CD4-positive, alpha-beta T cell (primary cell): ENCODE data around the gene TM4SF20. TPM values are rescaled to one million over a fixed set of nuclear protein-coding genes. Genes with fewer than 3 reads are reported as not detected.

Source experiments
- ATAC-seq: fragments of 200-7000 bp; cut with Tn5 transposase; one replicate; pipeline ENCODE4 v1.10.0; 2022; ENCODE audit warnings: mild to moderate bottlenecking; ENCODE audit not compliant: poor library complexity
- CTCF ChIA-PET: fragments of 350-600 bp; sonication (Branson Sonifier 250); formaldehyde crosslinking; loops from one replicate; lab custom pipeline; 2021; ENCODE audit warnings: antibody characterized with exemption, inconsistent platforms; lab: Charles Lee
- POLR2A ChIA-PET: fragments of 350-600 bp; sonication (Branson Sonifier 250); formaldehyde crosslinking; loops from one replicate; lab custom pipeline; 2021; ENCODE audit warnings: antibody characterized with exemption, inconsistent platforms; lab: Charles Lee
- DNase-seq, 14 experiments: peaks; one replicate each; pipeline ENCODE4 v3.0.0-alpha.2; 2013 to 2020; ENCODE audit warnings: mixed read lengths in 2 of 14
- H3K27ac ChIP-seq, 2 donors: one replicate each; pipeline versions ENCODE4 v1.5.1 to v1.7.0; 2013; ENCODE audit warnings: low read length in 2 of 2, low read depth in 1 of 2, mild to moderate bottlenecking in 1 of 2
- H3K27me3 ChIP-seq, 2 experiments: 1 replicate in 1 of 2; 2 replicates in 1 of 2; pipeline versions ENCODE4 v1.6.1 to v1.7.0; 2013; ENCODE audit warnings: low read length in 2 of 2, control low read depth in 1 of 2, mild to moderate bottlenecking in 1 of 2, moderate library complexity in 1 of 2; ENCODE audit not compliant: insufficient read depth in 2 of 2, control insufficient read depth in 1 of 2
- H3K36me3 ChIP-seq: one replicate; pipeline ENCODE4 v1.6.1; 2013; ENCODE audit warnings: low read length, control low read depth; ENCODE audit not compliant: insufficient read depth
- H3K4me1 ChIP-seq: one replicate; pipeline ENCODE4 v1.6.1; 2013; ENCODE audit warnings: low read length, control low read depth; ENCODE audit not compliant: insufficient read depth
- H3K4me3 ChIP-seq: one replicate; pipeline ENCODE4 v1.5.1; 2013; ENCODE audit warnings: mild to moderate bottlenecking, low read length, moderate library complexity
- H3K9me3 ChIP-seq, 2 experiments: 1 replicate in 1 of 2; 2 replicates in 1 of 2; pipeline versions ENCODE4 v1.6.1 to v1.7.0; 2013; ENCODE audit warnings: low read length in 2 of 2, mild to moderate bottlenecking in 2 of 2, control low read depth in 1 of 2, moderate library complexity in 1 of 2; ENCODE audit not compliant: control insufficient read depth in 1 of 2, insufficient read depth in 1 of 2
- H3K27ac Mint-ChIP-seq: one replicate; pipeline ENCODE4 v1.8.0; 2020; ENCODE audit warnings: mixed read lengths
- H3K27me3 Mint-ChIP-seq: one replicate; pipeline ENCODE4 v1.8.0; 2021; ENCODE audit warnings: mixed read lengths
- H3K36me3 Mint-ChIP-seq: one replicate; pipeline ENCODE4 v1.8.0; 2021; ENCODE audit warnings: low read depth, mixed read lengths
- H3K4me1 Mint-ChIP-seq: one replicate; pipeline ENCODE4 v1.8.0; 2021; ENCODE audit warnings: low read depth, mixed read lengths
- H3K4me3 Mint-ChIP-seq: one replicate; pipeline ENCODE4 v1.8.0; 2020; ENCODE audit warnings: mild to moderate bottlenecking, mixed read lengths
- H3K9me3 Mint-ChIP-seq: one replicate; pipeline ENCODE4 v1.8.0; 2020; ENCODE audit warnings: mixed read lengths
- intact Hi-C, 2 experiments: fragments of 100-400 bp; cut with DNase I in 1 of 2; cut with micrococcal nuclease in 1 of 2; formaldehyde crosslinking; loops; one replicate each; pipeline versions ENCODE4 v1.15.1 to v1.9.0; 2023 to 2025; cut with DNase I, micrococcal nuclease
- total RNA-seq, 174 experiments: library from RNA in 2 of 174; stranded (reverse) in 2 of 174; gene quantifications; one replicate each; pipeline ENCODE4 v1.2.3 and lab custom pipeline; 2021 to 2026
- TF ChIP-seq, protein P1 (sequence below): fragments of 200-600 bp; IDR thresholded peaks from one replicate; pipeline ENCODE4 v1.8.0; 2022; ENCODE audit warnings: antibody characterized with exemption, mild to moderate bottlenecking

Gene TM4SF20
- total RNA-seq, 2 experiments from 2014 or later, result not detected

DNA sequence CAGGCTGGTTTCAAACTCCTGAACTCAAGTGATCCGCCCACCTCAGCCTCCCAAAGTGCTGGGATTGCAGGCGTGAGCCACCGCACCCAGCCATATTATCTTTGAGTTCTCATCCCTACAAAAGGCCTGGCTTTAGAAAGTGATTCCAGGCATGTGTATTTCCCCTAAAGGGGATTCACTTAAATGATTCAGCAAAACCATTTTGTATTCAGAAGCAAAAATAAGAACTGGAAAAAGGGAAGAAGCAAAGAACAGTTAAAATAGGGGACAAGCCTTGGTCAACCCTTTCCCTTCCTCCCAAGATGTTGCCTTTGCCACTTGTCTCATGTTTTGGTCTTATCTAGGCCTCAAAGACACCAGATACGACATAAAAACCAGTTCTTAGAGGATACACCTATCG lies 10.5 kb downstream of the TM4SF20 start:
- CTCF ChIA-PET, result no interaction called here
- TF ChIP-seq, protein P1, sequence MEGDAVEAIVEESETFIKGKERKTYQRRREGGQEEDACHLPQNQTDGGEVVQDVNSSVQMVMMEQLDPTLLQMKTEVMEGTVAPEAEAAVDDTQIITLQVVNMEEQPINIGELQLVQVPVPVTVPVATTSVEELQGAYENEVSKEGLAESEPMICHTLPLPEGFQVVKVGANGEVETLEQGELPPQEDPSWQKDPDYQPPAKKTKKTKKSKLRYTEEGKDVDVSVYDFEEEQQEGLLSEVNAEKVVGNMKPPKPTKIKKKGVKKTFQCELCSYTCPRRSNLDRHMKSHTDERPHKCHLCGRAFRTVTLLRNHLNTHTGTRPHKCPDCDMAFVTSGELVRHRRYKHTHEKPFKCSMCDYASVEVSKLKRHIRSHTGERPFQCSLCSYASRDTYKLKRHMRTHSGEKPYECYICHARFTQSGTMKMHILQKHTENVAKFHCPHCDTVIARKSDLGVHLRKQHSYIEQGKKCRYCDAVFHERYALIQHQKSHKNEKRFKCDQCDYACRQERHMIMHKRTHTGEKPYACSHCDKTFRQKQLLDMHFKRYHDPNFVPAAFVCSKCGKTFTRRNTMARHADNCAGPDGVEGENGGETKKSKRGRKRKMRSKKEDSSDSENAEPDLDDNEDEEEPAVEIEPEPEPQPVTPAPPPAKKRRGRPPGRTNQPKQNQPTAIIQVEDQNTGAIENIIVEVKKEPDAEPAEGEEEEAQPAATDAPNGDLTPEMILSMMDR, result no peak
- H3K9me3 ChIP-seq, result no peaks in the 10 kb centered on the region
- H3K36me3 ChIP-seq, result no peaks in the 10 kb centered on the region
- H3K27ac ChIP-seq, result no peak overlapping the region
- H3K27me3 ChIP-seq, result no peaks in the 10 kb centered on the region
- intact Hi-C loops, result loop anchor here in 1 of 2 experiments (10.0 kb wide), 1 partner anchor 396 kb away; no protein-coding TSS in a partner anchor
- peak in 2 of 14 experiments; percentile 10 to 17 for DNase-seq
- H3K4me3 Mint-ChIP-seq, result no peak overlapping the region
- H3K27me3 Mint-ChIP-seq, result no peaks in the 10 kb centered on the region
- POLR2A ChIA-PET, result no interaction called here
- H3K9me3 Mint-ChIP-seq, result no peaks in the 10 kb centered on the region
- no peaks in the 10 kb centered on the region for H3K4me1 Mint-ChIP-seq
- H3K36me3 Mint-ChIP-seq, result no peaks in the 10 kb centered on the region
- ATAC-seq, result no peak
- no peak overlapping the region for H3K4me3 ChIP-seq
- H3K27ac Mint-ChIP-seq, result no peak overlapping the region
- no peaks in the 10 kb centered on the region for H3K4me1 ChIP-seq

DNA sequence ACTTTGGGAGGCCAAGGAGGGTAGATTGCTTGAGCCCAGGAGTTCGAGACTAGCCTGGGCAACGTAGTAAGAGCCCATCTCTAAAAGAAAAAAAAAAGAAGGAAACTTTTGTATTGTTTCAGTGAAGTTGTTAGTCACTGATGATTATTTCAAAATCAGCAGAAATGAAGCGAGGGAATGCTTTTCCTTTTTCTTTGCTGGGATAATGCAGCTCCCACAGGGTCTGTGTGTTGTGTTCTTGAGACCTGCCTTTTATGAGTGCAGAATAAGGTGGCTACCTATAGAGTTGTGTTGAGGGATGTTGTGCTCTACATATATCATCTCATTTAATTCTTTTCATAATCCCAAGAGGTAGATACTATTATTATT lies 11.7 kb downstream of the TM4SF20 start:
- intact Hi-C loops, result loop anchor here in 1 of 2 experiments (10.0 kb wide), 1 partner anchor 397 kb away; no protein-coding TSS in a partner anchor
- POLR2A ChIA-PET, result no interaction called here
- DNase-seq (no peak), ATAC-seq (no peak)
- H3K27me3 Mint-ChIP-seq, result no peaks in the 10 kb centered on the region
- Histone ChIP-seq H3K9me3 (no peaks in the 10 kb centered on the region), H3K27ac (no peak overlapping the region), H3K36me3 (no peaks in the 10 kb centered on the region), H3K4me1 (no peaks in the 10 kb centered on the region), H3K4me3 (no peak overlapping the region), H3K27me3 (no peaks in the 10 kb centered on the region)
- H3K9me3 Mint-ChIP-seq, result no peaks in the 10 kb centered on the region
- TF ChIP-seq, protein P1, result no peak
- H3K4me3 Mint-ChIP-seq, result no peak overlapping the region
- CTCF ChIA-PET, result interaction anchor here (0.7 kb wide), 1 partner anchor 780 kb away, joined by 3 read pairs; no protein-coding TSS in a partner anchor
- H3K27ac Mint-ChIP-seq, result no peak overlapping the region
- no peaks in the 10 kb centered on the region for H3K36me3 Mint-ChIP-seq
- H3K4me1 Mint-ChIP-seq, result no peaks in the 10 kb centered on the region

DNA sequence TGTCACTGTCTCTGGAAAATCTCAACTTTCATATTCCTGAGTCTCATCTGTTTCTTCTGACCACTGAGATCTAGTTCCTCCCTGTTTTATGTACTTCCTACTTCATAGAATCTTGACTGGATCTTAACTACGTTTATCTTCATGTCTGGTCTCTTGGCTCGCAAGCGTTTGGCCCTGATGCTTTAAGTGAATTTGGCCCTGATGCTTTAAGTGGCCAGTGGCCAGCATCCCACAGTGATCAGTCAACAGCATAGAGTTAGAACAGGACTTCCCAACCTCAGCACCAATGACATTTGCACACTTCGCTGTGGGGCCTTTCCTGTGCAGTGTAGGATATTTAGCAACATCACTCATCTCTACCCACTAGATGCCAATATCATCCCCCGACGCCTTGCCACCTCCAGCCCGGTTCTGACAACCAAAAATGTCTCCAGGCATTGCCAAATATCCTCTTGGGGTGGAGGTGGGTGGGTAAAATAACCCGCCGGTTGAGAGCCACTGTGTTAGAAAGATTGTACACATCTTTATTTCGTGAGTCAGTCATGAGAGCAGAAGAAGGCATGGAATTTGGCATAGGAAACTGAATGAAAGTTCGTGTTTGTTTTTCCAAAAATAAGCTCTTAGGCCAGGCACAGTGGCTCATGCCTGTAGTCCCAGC lies 12.2 kb downstream of the TM4SF20 start:
- no peaks in the 10 kb centered on the region for H3K36me3 Mint-ChIP-seq
- Histone ChIP-seq H3K27me3 (no peaks in the 10 kb centered on the region), H3K27ac (no peak overlapping the region), H3K4me3 (no peak overlapping the region), H3K4me1 (no peaks in the 10 kb centered on the region), H3K36me3 (no peaks in the 10 kb centered on the region), H3K9me3 (no peaks in the 10 kb centered on the region)
- DNase-seq (peak in 2 of 14 experiments; percentile 12 to 13), ATAC-seq (no peak)
- TF ChIP-seq, protein P1, result no peak
- H3K27ac Mint-ChIP-seq, result no peak overlapping the region
- intact Hi-C loops, result loop anchor here in 1 of 2 experiments (10.0 kb wide), 1 partner anchor 398 kb away; no protein-coding TSS in a partner anchor
- H3K27me3 Mint-ChIP-seq, result no peaks in the 10 kb centered on the region
- H3K4me3 Mint-ChIP-seq, result no peak overlapping the region
- POLR2A ChIA-PET, result no interaction called here
- H3K9me3 Mint-ChIP-seq, result no peaks in the 10 kb centered on the region
- no peaks in the 10 kb centered on the region for H3K4me1 Mint-ChIP-seq
- CTCF ChIA-PET, result no interaction called here
